Stomach smooth muscle (tissue), 2 donors: ENCODE measurements around the gene ETV4.
A peak's percentile ranks its signal among the peaks of the same experiment; 100 is the strongest.
"Not testable (repeated sequence)": the region's sequence is repeated elsewhere in the genome, so short reads cannot be mapped to it uniquely, and the experiment has no call there.

Experiments used
- H3K27ac ChIP-seq: one replicate; pipeline ENCODE4 v1.7.0; 2013; ENCODE audit warnings: mild to moderate bottlenecking, low read length, inconsistent platforms
- H3K27me3 ChIP-seq, 2 donors: one replicate each; pipeline ENCODE4 v1.7.0; 2013; ENCODE audit warnings: low read length in 2 of 2; ENCODE audit not compliant: insufficient read depth in 2 of 2, control insufficient read depth in 1 of 2
- H3K36me3 ChIP-seq, 2 donors: one replicate each; pipeline ENCODE4 v1.7.0; 2013; ENCODE audit warnings: low read length in 2 of 2; ENCODE audit not compliant: control insufficient read depth in 2 of 2, insufficient read depth in 2 of 2
- H3K4me1 ChIP-seq: one replicate; pipeline ENCODE4 v1.7.0; 2013; ENCODE audit warnings: low read length; ENCODE audit not compliant: control insufficient read depth, insufficient read depth
- H3K4me3 ChIP-seq, 2 donors: one replicate each; pipeline ENCODE4 v1.7.0; 2013; ENCODE audit warnings: low read length in 2 of 2
- H3K9ac ChIP-seq, 2 donors: one replicate each; pipeline ENCODE4 v1.7.0; 2013; ENCODE audit warnings: low read length in 2 of 2, mild to moderate bottlenecking in 1 of 2
- H3K9me3 ChIP-seq, 2 donors: one replicate each; pipeline ENCODE4 v1.7.0; 2013; ENCODE audit warnings: low read length in 2 of 2; ENCODE audit not compliant: control insufficient read depth in 2 of 2
- donor health status: healthy.
- donor health status: Pancreatic carcinoma.

ETV4 gene

GRCh38 chr17:43509440-43509839, 36.7 kb downstream of the ETV4 start:
- peaks cover 50 to 51% of the 10 kb centered on the region in 2 donors for H3K36me3 ChIP-seq

GRCh38 chr17:43490621-43491020, 55.5 kb downstream of the ETV4 start:
- Histone ChIP-seq H3K9ac (no peak overlapping the region), H3K36me3 (peaks cover 42% of the 10 kb centered on the region in 2 donors), H3K9me3 (no peaks in the 10 kb centered on the region), H3K27ac (no peak overlapping the region), H3K27me3 (no peaks in the 10 kb centered on the region), H3K4me3 (no peak overlapping the region), H3K4me1 (no peaks in the 10 kb centered on the region)

More at GRCh38 chr17:43509440-43509839, 36.7 kb downstream of the ETV4 start:
- H3K27ac ChIP-seq, H3K27me3 ChIP-seq, H3K9me3 ChIP-seq, H3K4me3 ChIP-seq, H3K9ac ChIP-seq, H3K4me1 ChIP-seq: not testable (repeated sequence)

GRCh38 chr17:43483674-43484551, 62.2 kb downstream of the ETV4 start, which contains the start of gene DHX8:
Gene DHX8 (plus strand): TSS chr17:43483975. CDS start chr17:43484038, 63 bp downstream.
- peaks cover 22% of the 10 kb centered on the region for H3K4me1 ChIP-seq
- peak within 1 kb of the TSS; percentile 98 for H3K9ac ChIP-seq
- H3K4me3 ChIP-seq = peak within 1 kb of the TSS; percentile 97 to 100
- no peaks in the 10 kb centered on the region for H3K36me3 ChIP-seq
- no peaks in the 10 kb centered on the region for H3K27me3 ChIP-seq
- H3K9me3 ChIP-seq = no peaks in the 10 kb centered on the region
- peak within 1 kb of the TSS; percentile 89 for H3K27ac ChIP-seq

- Histone ChIP-seq H3K4me3 (no peak overlapping the region), H3K4me1 (peaks cover 22% of the 10 kb centered on the region), H3K9ac (peak overlapping the region in 1 of 2 donors; percentile 13), H3K9me3 (no peaks in the 10 kb centered on the region), H3K27me3 (no peaks in the 10 kb centered on the region), H3K27ac (peak overlapping the region; percentile 89), H3K36me3 (no peaks in the 10 kb centered on the region)
These were observed 63.8 kb downstream of the ETV4 start for GRCh38 chr17:43482103-43483012.

- Histone ChIP-seq H3K27ac (no peak overlapping the region), H3K4me1 (peaks cover 16% of the 10 kb centered on the region), H3K27me3 (no peaks in the 10 kb centered on the region), H3K36me3 (no peaks in the 10 kb centered on the region), H3K9ac (no peak overlapping the region), H3K4me3 (no peak overlapping the region), H3K9me3 (no peaks in the 10 kb centered on the region)
These were observed 66.2 kb downstream of the ETV4 start for GRCh38 chr17:43479948-43480347.
